GM18873 (cell line): ENCODE results near the gene NADK.
"Not testable (repeated sequence)": the region's sequence is repeated elsewhere in the genome, so short reads cannot be mapped to it uniquely, and the experiment has no call there.

Experiments used
- ATAC-seq: cut with Tn5 transposase; IDR thresholded peaks from one replicate; pipeline ENCODE4 v1.9.1; 2021; ENCODE audit warnings: mild to moderate bottlenecking, moderate library complexity, moderate number of reproducible peaks; ENCODE audit not compliant: unreplicated experiment, low FRiP score

Gene NADK

GRCh38 chr1:1752636-1753606 lies 25.3 kb downstream of the NADK start:
- ATAC-seq: no peak

GRCh38 chr1:1752190-1752589 lies 26.1 kb downstream of the NADK start:
- ATAC-seq: no peak

GRCh38 chr1:1749941-1750340 lies 28.3 kb downstream of the NADK start:
- not testable (repeated sequence) for ATAC-seq

- no peak for ATAC-seq
Observed at GRCh38 chr1:1748686-1749321, 29.5 kb downstream of the NADK start.

GRCh38 chr1:1746566-1746909 lies 31.7 kb downstream of the NADK start:
- ATAC-seq: peak; percentile 58

GRCh38 chr1:1745651-1746565 lies 32.4 kb downstream of the NADK start:
- ATAC-seq: peak; percentile 69

- not testable (repeated sequence) for ATAC-seq
Observed at GRCh38 chr1:1742529-1742928, 35.7 kb downstream of the NADK start.

- ATAC-seq: not testable (repeated sequence)
Observed at GRCh38 chr1:1741013-1741412, 37.3 kb downstream of the NADK start.

- ATAC-seq: not testable (repeated sequence)
Observed at GRCh38 chr1:1738799-1739337, 39.4 kb downstream of the NADK start.

GRCh38 chr1:1737675-1738590 lies 40.3 kb downstream of the NADK start:
- not testable (repeated sequence) for ATAC-seq

- ATAC-seq: no peak
Observed at GRCh38 chr1:1732381-1732780, 45.9 kb downstream of the NADK start.

GRCh38 chr1:1730870-1731269 lies 47.4 kb downstream of the NADK start:
- no peak for ATAC-seq

GRCh38 chr1:1730230-1730629 lies 48.0 kb downstream of the NADK start:
- ATAC-seq: not testable (repeated sequence)

- ATAC-seq: not testable (repeated sequence)
Observed at GRCh38 chr1:1729116-1729816, 49.0 kb downstream of the NADK start.

- ATAC-seq: not testable (repeated sequence)
Observed at GRCh38 chr1:1728308-1729005, 49.8 kb downstream of the NADK start.

- ATAC-seq: not testable (repeated sequence)
Observed at GRCh38 chr1:1727131-1727651, 51.1 kb downstream of the NADK start.

GRCh38 chr1:1726088-1726487 lies 52.2 kb downstream of the NADK start:
- ATAC-seq: not testable (repeated sequence)
